ENCODE results near the gene RAD51B.

RAD51B gene

GRCh38 chr14:68722968-68723566, 903.5 kb downstream of the RAD51B start:
- Histone ChIP-seq H3K4me3 (ENCODE audit: low read length) (no peak overlapping the region), H3K36me3 (replicated peaks; ENCODE audit: insufficient read depth, low read length) (no peaks in the 10 kb centered on the region), H3K9me2 (replicated peaks; ENCODE audit: insufficient read depth, low read length) (no peaks in the 10 kb centered on the region), H2AFZ (ENCODE audit: low read length) (no peak overlapping the region), H3F3A (ENCODE audit: insufficient read depth, low read length) (no peaks in the 10 kb centered on the region), H3K27me3 (replicated peaks; ENCODE audit: insufficient read depth, low read length) (no peaks in the 10 kb centered on the region), H3K9me3 (replicated peaks; ENCODE audit: insufficient read depth, low read length) (no peaks in the 10 kb centered on the region), H3K9ac (ENCODE audit: low read length) (no peak overlapping the region), H4K20me1 (ENCODE audit: insufficient read depth, low read length) (no peaks in the 10 kb centered on the region), H3K27ac (ENCODE audit: low read length) (no peak overlapping the region), H3K79me2 (ENCODE audit: low read length) (no peaks in the 10 kb centered on the region), H3K4me1 (ENCODE audit: low read length) (no peaks in the 10 kb centered on the region), H3K4me2 (ENCODE audit: low read depth, low read length) (no peak overlapping the region)
- TF ChIP-seq EZH2phosphoT487 (IDR thresholded peaks at IDR 0.05; ENCODE audit: low read length): no peak
- no peak for TF ChIP-seq CTCF (IDR thresholded peaks at IDR 0.05; ENCODE audit: low read length)
- TF ChIP-seq EZH2 (optimal IDR thresholded peaks at IDR 0.05; ENCODE audit: low read depth, low read length): no peak
- DNase-seq: no peak

GRCh38 chr14:68723808-68724268, 904.3 kb downstream of the RAD51B start:
- Histone ChIP-seq H3K9me3 (replicated peaks; ENCODE audit: insufficient read depth, low read length) (no peaks in the 10 kb centered on the region), H3K4me3 (ENCODE audit: low read length) (no peak overlapping the region), H4K20me1 (ENCODE audit: insufficient read depth, low read length) (no peaks in the 10 kb centered on the region), H2AFZ (ENCODE audit: low read length) (no peak overlapping the region), H3K9ac (ENCODE audit: low read length) (no peak overlapping the region), H3K36me3 (replicated peaks; ENCODE audit: insufficient read depth, low read length) (no peaks in the 10 kb centered on the region), H3K4me1 (ENCODE audit: low read length) (no peaks in the 10 kb centered on the region), H3K9me2 (replicated peaks; ENCODE audit: insufficient read depth, low read length) (no peaks in the 10 kb centered on the region), H3K4me2 (ENCODE audit: low read depth, low read length) (no peak overlapping the region), H3F3A (ENCODE audit: insufficient read depth, low read length) (no peaks in the 10 kb centered on the region), H3K27me3 (replicated peaks; ENCODE audit: insufficient read depth, low read length) (no peaks in the 10 kb centered on the region), H3K79me2 (ENCODE audit: low read length) (no peaks in the 10 kb centered on the region), H3K27ac (ENCODE audit: low read length) (no peak overlapping the region)
- TF ChIP-seq CTCF (IDR thresholded peaks at IDR 0.05; ENCODE audit: low read length): no peak
- no peak for TF ChIP-seq EZH2phosphoT487 (IDR thresholded peaks at IDR 0.05; ENCODE audit: low read length)
- TF ChIP-seq EZH2 (optimal IDR thresholded peaks at IDR 0.05; ENCODE audit: low read depth, low read length): no peak
- no peak for DNase-seq

- Histone ChIP-seq H3K9ac (ENCODE audit: low read length) (no peak overlapping the region), H3K9me2 (replicated peaks; ENCODE audit: insufficient read depth, low read length) (no peaks in the 10 kb centered on the region), H3K27ac (ENCODE audit: low read length) (no peak overlapping the region)
These were observed 905.3 kb downstream of the RAD51B start for GRCh38 chr14:68724914-68725313.

More at GRCh38 chr14:68724914-68725313, 905.3 kb downstream of the RAD51B start:
- Histone ChIP-seq H3K4me3 (ENCODE audit: low read length) (no peak overlapping the region), H2AFZ (ENCODE audit: low read length) (no peak overlapping the region), H3K4me2 (ENCODE audit: low read depth, low read length) (no peak overlapping the region), H4K20me1 (ENCODE audit: insufficient read depth, low read length) (no peaks in the 10 kb centered on the region), H3K9me3 (replicated peaks; ENCODE audit: insufficient read depth, low read length) (no peaks in the 10 kb centered on the region), H3F3A (ENCODE audit: insufficient read depth, low read length) (no peaks in the 10 kb centered on the region), H3K27me3 (replicated peaks; ENCODE audit: insufficient read depth, low read length) (no peaks in the 10 kb centered on the region), H3K36me3 (replicated peaks; ENCODE audit: insufficient read depth, low read length) (no peaks in the 10 kb centered on the region), H3K79me2 (ENCODE audit: low read length) (no peaks in the 10 kb centered on the region), H3K4me1 (ENCODE audit: low read length) (no peaks in the 10 kb centered on the region)
- no peak for DNase-seq
- no peak for TF ChIP-seq EZH2phosphoT487 (IDR thresholded peaks at IDR 0.05; ENCODE audit: low read length)
- TF ChIP-seq EZH2 (optimal IDR thresholded peaks at IDR 0.05; ENCODE audit: low read depth, low read length): no peak
- TF ChIP-seq CTCF (IDR thresholded peaks at IDR 0.05; ENCODE audit: low read length): no peak
